Fibroblast of pulmonary artery (primary cell): ENCODE results near the gene APBB1IP.
A peak's percentile ranks its signal among the peaks of the same experiment; 100 is the strongest.
"Not testable (repeated sequence)": the region's sequence is repeated elsewhere in the genome, so short reads cannot be mapped to it uniquely, and the experiment has no call there.

Experiments used
- DNase-seq: peaks from one replicate; pipeline ENCODE4 v3.0.0-alpha.2; 2010; ENCODE audit warnings: low read depth
- H3K4me3 ChIP-seq: replicated peaks from 2 replicates; pipeline ENCODE4 v1.5.1; 2011; ENCODE audit warnings: low read depth, mild to moderate bottlenecking, control low read depth, low read length, moderate library complexity
- TF ChIP-seq, protein P1 (sequence below): IDR thresholded peaks from 2 replicates; pipeline ENCODE4 v1.5.1; 2011; ENCODE audit warnings: mild to moderate bottlenecking, control low read depth, low read length, inconsistent platforms; ENCODE audit errors: missing control alignments

The APBB1IP gene

DNA sequence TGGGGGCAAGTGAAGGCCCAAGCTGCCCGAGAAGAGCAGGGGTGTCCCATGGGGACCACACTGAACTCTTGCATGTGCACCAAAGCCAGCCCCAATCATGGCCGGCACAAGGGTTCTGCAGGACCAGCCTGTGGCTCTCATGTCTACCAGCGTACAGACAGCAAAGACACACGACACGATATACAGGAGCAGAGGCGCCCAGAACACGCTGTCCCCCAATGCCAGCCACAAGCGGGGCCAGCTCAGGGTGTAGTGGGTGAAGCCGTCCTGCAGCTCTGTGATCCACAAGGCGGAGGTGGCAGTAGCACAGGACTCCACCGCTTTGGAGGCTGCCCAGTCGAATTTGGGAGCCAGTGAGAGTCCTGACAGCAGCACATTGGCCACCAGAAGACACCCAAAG, 150.5 kb downstream of the APBB1IP start:
- TF ChIP-seq, protein P1, sequence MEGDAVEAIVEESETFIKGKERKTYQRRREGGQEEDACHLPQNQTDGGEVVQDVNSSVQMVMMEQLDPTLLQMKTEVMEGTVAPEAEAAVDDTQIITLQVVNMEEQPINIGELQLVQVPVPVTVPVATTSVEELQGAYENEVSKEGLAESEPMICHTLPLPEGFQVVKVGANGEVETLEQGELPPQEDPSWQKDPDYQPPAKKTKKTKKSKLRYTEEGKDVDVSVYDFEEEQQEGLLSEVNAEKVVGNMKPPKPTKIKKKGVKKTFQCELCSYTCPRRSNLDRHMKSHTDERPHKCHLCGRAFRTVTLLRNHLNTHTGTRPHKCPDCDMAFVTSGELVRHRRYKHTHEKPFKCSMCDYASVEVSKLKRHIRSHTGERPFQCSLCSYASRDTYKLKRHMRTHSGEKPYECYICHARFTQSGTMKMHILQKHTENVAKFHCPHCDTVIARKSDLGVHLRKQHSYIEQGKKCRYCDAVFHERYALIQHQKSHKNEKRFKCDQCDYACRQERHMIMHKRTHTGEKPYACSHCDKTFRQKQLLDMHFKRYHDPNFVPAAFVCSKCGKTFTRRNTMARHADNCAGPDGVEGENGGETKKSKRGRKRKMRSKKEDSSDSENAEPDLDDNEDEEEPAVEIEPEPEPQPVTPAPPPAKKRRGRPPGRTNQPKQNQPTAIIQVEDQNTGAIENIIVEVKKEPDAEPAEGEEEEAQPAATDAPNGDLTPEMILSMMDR: no peak
- no peak overlapping the region for H3K4me3 ChIP-seq
- DNase-seq: no peak

DNA sequence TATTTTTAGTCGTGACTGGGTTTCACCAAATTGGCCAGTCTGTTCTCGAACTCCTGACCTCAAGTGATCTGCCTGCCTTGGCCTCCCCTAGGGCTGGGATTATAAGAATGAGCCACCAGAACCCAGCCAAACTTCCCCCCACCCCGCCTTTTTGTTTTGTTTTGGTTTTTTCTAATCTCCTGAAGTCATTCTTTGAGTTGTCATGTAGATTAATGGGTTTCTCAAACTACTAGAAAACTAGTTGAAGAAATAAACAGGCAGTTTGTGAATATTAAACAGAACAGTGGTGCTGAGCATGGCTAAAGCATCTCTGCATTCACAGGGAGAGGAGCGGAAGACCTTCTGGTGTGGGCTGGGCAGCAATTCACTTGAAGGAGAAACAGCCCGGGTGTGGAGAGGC, 151.7 kb downstream of the APBB1IP start:
- H3K4me3 ChIP-seq, DNase-seq: not testable (repeated sequence)

GRCh38 chr10:26593896-26594295, 155.8 kb downstream of the APBB1IP start:
- no peak overlapping the region for H3K4me3 ChIP-seq
- no peak for DNase-seq

DNA sequence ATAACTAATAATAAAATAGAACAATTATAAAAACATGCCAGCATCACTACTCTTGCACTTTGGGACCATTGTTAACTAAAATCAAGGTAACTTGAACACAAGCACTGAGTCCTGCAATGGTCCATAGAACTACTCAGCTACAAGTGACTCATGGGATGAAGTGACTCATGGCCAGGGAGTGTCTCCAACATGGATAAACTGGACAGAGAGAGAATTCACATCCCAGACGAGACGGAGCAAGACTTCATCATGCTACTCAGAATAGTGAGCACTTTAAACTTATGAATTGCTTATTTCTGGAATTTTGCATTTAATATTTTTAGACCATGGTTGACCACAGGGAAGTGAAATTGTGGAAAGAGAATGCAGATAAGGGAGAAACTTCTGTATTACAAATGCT, 165.1 kb downstream of the APBB1IP start:
- not testable (repeated sequence) for H3K4me3 ChIP-seq
- DNase-seq: peak; percentile 5

More at GRCh38 chr10:26593896-26594295, 155.8 kb downstream of the APBB1IP start:
- TF ChIP-seq, protein P1: no peak

GRCh38 chr10:26604320-26605093, 166.4 kb downstream of the APBB1IP start:
- DNase-seq, H3K4me3 ChIP-seq: not testable (repeated sequence)

- TF ChIP-seq, protein P1: peak; percentile 51
- H3K4me3 ChIP-seq: not testable (repeated sequence)
- peak; percentile 28 for DNase-seq
Observed at GRCh38 chr10:26606389-26606877, 168.3 kb downstream of the APBB1IP start.

GRCh38 chr10:26612151-26612915, 174.2 kb downstream of the APBB1IP start:
- no peak overlapping the region for H3K4me3 ChIP-seq
- DNase-seq: no peak
- TF ChIP-seq, protein P1: no peak
